HUES64 (cell line): Measurements from ENCODE around the gene ZNF215.

Experiments
- H3K27ac ChIP-seq: 2 replicates; pipeline ENCODE4 v1.7.0; 2013; ENCODE audit warnings: low read depth, low read length, inconsistent platforms
- H3K27me3 ChIP-seq: 2 replicates; pipeline ENCODE4 v1.6.1; 2013; ENCODE audit warnings: mild to moderate bottlenecking, low read length; ENCODE audit not compliant: insufficient read depth
- H3K36me3 ChIP-seq: 2 replicates; pipeline ENCODE4 v1.6.1; 2013; ENCODE audit warnings: mild to moderate bottlenecking, low read length; ENCODE audit not compliant: insufficient read depth
- H3K4me1 ChIP-seq: 2 replicates; pipeline ENCODE4 v1.6.1; 2013; ENCODE audit warnings: mild to moderate bottlenecking, low read length, moderate library complexity; ENCODE audit not compliant: insufficient read depth
- H3K4me3 ChIP-seq: 2 replicates; pipeline ENCODE4 v1.5.1; 2013; ENCODE audit warnings: mild to moderate bottlenecking, low read length, moderate library complexity
- H3K9ac ChIP-seq: 2 replicates; pipeline ENCODE4 v1.6.1; 2013; ENCODE audit warnings: mild to moderate bottlenecking, low read depth, low read length
- H3K9me3 ChIP-seq: 2 replicates; pipeline ENCODE4 v1.6.1; 2013; ENCODE audit warnings: low read depth, low read length; ENCODE audit not compliant: insufficient read depth
- WGBS: fragments of 150-250, 120-280 bp; methylation state at CpG from one replicate; pipeline ENCODE4 v1.1.7; 2013; ENCODE audit warnings: missing lambda C conversion rate; 5-methylcytosine and 5-hydroxymethylcytosine counted together

ZNF215 gene

DNA sequence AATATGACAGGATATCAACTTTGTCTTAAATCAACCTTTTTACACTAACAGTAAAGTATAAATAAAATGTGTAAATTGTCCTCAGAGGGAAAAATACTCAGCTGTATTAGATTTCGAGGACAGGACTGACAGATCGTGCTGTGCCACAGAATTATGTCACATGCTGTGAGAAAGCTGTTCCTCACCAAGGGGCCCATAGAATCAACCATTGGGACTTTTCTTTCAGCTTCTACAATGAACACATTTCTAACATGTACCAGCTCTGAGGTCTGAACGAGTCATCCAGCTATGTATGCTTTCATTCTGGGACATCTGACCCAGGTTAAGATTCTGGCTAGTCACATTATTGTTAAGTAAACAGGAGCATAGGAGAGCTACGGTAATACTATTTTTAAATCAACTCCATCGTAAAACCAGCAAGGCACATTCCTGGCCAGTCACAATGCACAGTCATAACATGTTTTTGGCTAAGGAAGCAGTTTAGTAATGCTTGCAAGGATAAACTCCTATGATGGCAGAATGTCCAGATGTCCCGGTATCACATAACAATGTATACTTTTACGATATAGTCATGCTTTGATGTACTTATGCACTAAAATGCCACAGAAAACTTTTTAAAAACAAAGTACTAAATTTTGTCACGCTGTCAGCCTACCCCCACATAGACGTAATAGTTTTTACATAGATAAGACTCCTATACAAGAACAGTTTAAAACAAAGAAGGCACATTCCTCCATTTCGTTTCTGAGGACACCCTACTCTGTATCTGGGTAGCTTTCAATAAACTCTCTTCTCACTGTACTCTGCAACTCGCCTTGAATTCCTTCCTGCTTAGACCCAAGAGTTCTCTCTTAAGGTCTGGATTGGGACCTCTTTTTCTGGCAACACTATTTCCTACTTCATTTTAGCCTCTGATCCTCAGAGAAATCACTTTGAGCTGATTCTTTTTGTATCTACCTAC is 66.5 kb downstream of the ZNF215 start:
- H3K27ac ChIP-seq: no peak overlapping the region
- H3K4me1 ChIP-seq: no peaks in the 10 kb centered on the region
- no peaks in the 10 kb centered on the region for H3K36me3 ChIP-seq
- H3K27me3 ChIP-seq: no peaks in the 10 kb centered on the region
- H3K9ac ChIP-seq: no peak overlapping the region
- 82% methylated on average over 11 of the region's 11 CpGs for WGBS
- no peak overlapping the region for H3K4me3 ChIP-seq
- no peaks in the 10 kb centered on the region for H3K9me3 ChIP-seq

DNA sequence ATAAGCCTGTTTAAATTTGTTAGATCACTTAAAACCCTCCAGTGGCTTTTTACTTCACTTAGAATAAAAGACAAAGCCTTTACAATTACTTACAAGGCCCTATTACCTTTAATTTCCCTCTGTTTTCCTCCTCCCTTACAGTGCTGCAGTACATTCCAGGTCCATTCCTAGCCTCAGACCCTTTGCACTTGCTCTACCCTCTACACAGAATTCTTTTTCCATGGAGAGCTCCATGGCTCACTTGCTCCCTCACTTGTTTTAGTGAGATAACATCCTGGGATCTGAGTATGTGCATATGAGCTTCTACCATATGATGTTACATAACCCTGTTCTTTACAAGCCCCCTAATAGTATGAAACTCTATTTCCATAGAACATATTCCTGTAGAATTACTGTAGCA is 69.5 kb downstream of the ZNF215 start:
- Histone ChIP-seq H3K36me3 (peaks cover 6% of the 10 kb centered on the region; the same call in 1 of the 2 replicates), H3K4me1 (no peaks in the 10 kb centered on the region), H3K27me3 (no peaks in the 10 kb centered on the region), H3K27ac (no peak overlapping the region), H3K4me3 (no peak overlapping the region), H3K9me3 (no peaks in the 10 kb centered on the region), H3K9ac (no peak overlapping the region)

DNA sequence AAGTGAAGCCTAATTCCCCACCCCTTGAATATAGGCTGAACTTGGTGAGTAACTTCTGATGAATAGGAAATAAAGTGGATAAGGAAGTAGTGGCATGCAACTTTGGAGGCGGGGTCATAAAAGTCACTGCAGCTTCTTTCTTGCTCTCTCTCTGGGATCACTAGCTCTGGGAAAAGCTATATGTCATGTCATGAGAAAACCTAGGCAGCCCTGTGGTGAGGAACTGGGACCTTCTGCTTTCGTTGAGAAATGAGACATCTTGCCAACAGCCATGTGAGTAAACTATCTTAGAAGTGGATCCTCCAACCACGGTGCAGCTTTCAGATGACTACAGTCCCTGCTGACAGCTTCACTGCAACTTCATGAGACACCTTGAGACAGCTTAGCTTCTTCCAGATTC is 78.3 kb downstream of the ZNF215 start:
- Histone ChIP-seq H3K4me3 (no peak overlapping the region), H3K27ac (no peak overlapping the region), H3K9ac (no peak overlapping the region), H3K27me3 (no peaks in the 10 kb centered on the region), H3K4me1 (no peaks in the 10 kb centered on the region), H3K36me3 (peaks cover 9% of the 10 kb centered on the region; the same call in 1 of the 2 replicates), H3K9me3 (no peaks in the 10 kb centered on the region)
- 84% methylated on average over 3 of the region's 3 CpGs for WGBS
